NCI-H226 (cell line): ENCODE data around the gene ARAP1.

Experiments used
- DNase-seq: peaks from one replicate; pipeline ENCODE4 v3.0.0-alpha.2; 2015

The ARAP1 gene

DNA sequence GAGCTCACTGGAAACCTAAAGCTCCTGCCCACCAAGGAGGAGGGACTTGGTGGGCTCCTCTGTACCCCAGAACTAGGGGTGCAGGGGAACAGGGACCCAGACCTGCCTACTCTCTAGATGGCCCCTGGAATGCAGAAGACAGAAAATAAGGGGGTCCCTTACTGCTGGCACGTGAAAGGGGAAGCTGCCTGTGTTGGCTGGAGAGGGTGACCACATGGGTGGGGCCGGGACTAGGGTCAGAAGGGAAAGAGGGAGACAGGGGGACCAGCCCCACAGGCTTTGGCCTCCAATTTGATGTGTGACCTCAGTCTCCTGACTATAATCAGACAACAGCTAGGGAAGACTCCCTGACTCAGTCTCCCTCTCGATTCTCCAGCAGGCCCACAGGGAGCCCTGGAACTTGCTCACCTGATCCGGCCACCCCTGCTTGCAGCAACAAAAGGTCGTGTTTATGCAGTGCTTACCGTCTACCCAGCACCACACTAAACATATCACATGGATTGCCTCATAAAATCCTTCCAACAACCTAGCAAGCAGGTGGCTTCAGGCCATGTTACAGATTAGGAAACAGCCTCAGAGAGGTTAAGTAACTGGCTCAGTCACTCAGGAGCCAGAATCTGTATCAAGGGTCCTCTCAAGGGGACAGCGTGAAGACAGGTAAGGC is 10.2 kb downstream of the ARAP1 start:
- DNase-seq, result peak; percentile 28

DNA sequence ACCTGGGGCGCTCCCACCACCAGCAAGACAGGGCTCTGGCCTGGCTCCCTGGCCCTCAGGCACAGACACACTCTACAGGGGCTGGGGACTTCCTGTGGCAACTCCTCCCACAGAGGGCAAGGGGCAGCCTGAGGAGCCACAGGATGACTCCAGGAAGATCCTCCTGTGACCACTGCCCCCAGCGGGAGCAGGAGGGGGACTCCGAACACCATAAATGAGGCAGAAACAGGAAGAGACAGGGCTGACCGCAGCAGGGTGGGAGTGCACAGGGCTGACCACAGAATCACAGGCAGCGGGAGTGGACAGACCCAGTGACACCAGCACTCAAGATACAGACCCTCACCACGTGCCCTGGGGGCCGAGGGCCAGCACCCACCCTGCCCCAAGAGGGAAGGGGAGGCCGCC is 10.8 kb downstream of the ARAP1 start:
- no peak for DNase-seq

DNA sequence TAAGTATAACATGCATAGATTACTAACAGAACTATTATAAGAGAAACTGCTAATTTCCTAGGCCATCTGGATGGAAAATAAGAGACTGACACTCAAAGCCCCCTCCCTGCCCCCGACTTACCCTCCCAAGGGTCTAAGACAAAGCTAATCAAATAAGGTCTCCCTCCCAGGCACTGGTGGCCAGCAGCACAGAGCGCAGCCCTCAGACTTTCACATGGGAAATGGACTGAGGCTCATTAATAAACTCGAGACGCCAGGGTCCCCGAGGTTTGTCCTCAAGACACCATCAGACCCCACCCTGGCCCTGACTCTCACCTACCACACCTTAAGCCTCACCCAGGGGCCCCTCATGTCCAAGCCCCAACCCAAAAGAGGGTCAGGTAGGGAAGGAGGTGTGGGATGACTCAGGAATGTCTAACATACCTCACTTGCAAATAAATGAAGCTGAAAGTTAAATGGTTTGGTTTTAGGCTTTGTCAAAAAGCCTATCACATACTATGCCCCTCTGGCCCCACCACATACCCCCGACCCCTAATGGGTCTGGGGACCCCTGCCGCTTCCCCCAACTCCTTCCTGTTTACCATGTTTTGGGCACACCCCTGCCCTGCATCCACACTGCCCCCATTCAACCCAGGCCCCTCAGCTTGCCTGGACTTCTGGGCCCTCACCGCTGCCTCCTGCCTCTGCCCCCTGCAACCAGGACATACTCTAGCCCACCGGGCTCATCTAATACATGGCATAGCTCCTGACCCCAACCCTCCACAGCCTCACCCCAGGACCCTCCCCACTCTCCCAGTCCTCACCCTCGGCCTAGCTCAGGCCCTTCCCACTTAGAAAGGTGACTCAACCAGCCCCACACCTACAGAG is 11.4 kb downstream of the ARAP1 start:
- DNase-seq, result no peak

DNA sequence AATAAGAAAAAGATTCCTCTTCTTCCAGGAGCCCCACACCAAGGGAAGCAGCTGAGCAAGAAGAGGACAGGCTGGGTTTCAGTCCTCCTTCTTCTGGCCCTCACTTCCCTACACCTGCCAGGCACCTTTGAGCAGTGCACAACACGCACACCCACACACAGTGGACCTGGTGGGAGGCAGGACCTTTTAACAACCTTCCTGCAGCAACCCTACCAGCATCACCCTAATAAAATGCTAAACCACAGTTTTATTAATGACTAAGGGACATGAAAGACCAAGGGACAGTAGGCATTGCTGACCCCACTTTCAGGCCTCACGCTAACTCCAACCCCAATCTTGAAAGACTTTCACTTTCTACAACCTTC is 12.2 kb downstream of the ARAP1 start:
- no peak for DNase-seq

DNA sequence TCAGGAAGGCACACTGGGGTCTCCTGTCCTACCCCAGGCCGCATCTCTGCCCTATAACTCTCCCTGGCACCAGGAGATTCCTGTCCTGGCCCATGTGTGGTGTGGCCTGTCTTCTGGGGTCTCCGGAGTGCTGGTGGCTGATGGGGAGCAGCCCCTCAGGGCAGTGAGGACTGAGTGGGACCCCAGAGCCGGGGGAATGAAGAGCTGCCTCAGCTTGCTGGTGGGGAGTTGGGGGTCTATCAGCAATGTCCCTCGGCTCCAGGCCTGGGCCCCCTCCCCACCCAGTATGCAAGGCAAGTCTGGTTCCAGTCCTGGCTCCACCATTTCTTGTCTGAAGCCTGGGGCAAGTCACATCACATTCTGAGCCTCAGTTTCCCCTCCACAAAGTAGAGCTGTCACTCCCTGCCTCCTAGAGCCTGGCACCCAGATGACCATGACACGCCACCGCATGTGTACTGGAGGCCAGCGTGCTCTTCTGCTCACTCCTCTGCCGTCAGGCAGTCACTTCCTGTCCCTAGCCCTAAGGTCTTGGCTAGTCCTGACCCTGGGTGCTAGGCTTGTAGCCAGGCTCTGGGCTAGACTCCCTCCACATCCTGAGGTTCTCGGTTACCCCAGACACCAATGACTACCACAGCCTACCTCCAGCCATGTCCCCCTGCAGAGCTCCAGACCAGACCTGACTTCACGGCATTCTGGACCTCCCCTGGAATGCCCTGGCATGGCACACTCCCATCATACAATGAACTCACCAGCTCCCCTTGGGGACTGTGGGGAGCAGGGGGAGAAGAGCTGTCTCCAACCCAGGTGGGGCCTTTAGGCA is 12.8 kb downstream of the ARAP1 start:
- no peak for DNase-seq

DNA sequence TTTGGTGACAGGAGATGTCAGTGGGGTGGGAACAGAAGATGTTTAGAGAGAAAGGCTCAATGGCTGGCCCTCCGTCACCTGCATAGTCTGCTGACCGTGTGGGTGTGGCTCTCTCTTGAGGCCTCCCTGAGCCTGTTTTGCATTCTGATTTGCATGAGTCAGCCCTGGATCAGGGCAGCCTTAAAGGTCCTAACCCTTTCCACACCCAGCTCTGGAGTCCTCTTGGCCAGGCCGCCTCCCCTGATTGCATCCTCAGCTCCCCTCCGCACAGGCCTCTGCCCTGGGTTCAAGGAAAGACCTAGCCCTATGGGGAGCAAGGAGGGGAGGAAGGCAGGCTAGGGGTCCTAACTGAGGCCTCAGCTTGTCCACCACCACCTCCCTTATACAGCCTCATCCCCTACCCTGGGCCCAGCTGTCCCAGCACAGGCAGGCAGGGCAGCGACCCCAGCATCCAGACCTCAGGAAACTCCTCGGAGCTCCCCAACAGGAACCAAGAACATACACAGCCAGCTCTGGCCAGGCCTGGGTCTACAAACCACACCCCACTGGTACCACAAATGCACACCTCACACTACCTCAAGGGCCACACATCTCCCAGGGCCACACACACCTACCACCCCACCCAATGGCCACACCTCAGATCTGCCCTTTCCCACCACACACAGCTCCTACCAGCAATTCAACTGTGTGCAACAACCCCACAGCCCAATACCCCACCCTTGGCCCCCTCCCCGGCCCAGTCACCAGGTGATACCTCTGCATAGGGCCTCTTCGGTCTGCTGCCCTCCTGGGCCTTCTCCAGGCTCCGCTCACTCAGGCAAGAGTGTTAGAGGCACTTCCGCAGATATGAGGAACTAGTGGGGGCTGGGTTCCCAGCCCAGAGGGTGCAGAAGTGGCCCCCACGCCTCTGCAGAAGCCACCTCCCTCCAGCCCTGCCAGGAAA is 13.7 kb downstream of the ARAP1 start:
- peak; percentile 73 for DNase-seq

DNA sequence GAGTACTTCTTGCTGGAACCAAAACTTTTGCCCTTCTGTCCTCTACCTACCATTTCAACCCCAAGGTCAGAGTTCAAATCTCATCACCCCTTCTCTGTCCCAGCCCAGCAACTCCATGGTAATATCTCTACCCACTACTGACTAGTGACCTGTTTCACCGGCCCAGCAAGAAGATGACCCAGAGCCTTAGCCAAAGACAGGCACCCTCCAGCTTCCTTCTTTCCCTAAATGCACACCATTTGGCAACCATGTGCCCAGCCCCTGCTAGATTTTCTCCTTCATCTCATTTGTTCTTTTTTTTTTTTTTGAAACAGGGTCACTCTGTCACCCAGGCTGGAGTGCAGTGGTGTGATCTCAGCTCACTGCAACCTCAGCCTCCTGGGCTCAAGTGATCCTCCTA is 14.9 kb downstream of the ARAP1 start:
- DNase-seq, result no peak

DNA sequence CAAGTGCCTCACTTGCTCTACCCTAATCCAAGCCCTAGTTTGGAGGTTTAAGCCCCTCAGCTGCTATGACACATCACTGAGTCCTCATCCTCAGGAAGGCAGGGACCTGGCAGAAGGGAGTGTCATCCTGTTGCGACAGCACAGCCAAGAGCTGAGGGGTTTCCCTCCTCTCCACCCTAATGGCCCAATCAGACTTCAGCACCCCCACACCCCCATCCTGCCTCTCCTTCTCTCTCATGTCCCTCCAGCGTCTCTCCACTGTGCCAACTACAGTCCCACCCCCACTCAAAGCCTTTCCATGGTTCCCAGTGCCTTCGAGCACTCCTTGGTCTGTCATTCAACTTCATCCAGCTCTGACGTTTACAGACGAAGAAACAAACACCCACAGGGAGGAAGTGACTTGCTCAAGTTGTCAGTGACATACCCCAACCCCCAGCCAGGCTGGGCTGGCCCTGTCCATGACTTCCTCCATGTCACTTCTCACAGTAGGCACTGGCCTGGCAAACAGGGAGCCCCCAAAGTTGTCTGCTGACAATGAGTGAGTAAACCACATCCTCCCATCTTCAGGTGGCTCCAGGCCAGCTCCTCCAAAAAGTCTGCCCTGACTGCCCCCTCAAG is 15.6 kb downstream of the ARAP1 start:
- peak; percentile 47 for DNase-seq

DNA sequence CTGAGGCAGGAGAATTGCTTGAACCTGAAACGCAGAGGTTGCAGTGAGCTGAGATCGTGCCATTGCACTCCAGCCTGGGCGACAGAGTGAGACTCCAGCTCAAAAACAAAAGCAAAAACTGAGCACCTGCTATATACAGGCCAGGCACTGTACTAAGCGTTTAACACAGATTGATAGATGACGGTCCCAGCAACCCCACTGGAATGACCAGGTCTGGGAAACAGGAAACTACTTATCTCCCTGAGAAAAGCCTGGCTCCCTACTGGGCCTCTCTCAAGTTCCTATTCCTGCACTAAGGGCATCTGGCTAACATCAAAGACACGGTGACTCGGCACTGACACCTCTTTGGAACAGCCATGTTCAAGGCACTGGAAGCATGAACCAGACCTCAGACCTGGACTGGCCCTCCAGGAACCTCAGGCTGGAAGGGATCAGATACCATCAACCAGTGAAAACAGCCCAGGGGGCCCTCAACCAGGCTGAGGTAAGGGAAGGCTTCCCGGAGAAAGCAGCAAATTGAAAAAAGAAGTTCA is 16.6 kb downstream of the ARAP1 start:
- peak; percentile 48 for DNase-seq

DNA sequence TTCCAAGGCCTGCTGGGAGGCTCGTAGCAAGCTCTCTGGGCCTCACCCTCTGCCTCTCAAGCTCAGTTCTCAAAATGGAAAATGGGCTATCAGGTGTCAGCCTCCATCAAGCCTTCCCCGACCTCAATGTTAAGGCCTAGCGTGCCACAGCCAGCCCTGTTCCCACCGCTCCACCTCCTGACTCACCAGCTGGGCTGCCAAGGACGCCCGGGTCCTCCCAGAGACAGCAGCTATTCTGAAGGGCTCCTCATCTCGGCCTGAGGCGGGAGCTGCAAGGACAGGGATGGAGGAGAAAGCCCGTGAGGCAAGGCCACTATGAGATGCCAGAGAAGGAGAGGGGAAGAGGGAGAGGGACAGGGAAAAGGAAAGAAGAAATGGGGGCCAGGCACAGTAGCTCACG is 19.9 kb downstream of the ARAP1 start:
- no peak for DNase-seq

DNA sequence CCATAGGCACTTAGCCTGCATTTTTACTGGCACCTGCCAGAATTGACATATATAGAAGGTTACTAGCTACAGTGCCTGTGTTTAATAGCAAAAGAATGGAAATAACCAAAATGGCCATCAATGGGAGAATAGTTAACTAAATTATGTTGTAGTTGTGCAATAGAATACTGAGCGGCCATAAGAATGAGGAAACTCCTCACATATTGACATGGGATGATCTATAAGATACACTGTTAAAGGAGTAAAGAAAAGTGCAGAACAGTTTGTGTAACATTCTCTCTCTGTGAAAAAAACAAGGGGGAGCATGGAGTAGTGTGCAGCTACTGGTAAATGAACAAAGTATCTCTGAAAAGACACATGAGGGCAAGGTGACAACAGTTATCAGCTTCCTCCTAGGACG is 21.5 kb downstream of the ARAP1 start:
- no peak for DNase-seq

DNA sequence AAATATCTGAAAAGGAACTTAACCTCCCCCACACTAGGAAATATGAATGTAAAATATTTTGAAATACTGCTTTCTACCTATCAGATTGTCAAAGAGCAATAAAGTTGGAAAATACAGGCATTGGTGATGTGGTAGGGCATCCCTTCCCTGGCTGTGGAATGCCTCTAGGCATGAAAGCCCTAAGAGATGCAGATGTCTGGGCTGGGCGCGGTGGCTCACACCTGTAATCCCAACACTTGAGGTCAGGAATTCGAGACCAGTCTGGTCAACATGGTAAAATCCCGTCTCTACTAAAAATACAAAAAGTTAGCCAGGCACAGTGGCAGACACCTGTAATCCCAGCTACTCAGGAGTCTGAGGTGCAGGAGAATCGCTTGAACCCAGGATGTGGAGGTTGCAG is 22.0 kb downstream of the ARAP1 start:
- no peak for DNase-seq

DNA sequence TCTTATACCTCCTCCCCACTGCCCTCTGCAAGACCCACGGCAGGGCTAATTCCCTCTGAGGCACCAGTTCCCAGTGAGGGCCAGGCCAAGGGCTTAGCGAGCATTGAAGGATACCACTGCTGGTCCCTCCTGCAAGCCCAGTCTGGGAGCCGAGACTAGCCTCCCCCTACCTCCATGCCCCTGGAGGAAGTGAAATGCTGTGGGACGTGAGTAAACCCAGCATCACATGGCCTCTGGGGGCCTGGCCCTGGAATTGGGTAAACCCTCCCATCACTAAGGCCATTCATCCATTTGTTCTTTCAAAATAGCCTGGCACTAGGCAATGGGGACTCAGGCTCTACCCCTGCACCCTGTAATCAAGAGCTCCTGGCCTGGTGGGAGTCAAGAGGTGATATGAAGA is 24.7 kb downstream of the ARAP1 start:
- DNase-seq, result no peak

DNA sequence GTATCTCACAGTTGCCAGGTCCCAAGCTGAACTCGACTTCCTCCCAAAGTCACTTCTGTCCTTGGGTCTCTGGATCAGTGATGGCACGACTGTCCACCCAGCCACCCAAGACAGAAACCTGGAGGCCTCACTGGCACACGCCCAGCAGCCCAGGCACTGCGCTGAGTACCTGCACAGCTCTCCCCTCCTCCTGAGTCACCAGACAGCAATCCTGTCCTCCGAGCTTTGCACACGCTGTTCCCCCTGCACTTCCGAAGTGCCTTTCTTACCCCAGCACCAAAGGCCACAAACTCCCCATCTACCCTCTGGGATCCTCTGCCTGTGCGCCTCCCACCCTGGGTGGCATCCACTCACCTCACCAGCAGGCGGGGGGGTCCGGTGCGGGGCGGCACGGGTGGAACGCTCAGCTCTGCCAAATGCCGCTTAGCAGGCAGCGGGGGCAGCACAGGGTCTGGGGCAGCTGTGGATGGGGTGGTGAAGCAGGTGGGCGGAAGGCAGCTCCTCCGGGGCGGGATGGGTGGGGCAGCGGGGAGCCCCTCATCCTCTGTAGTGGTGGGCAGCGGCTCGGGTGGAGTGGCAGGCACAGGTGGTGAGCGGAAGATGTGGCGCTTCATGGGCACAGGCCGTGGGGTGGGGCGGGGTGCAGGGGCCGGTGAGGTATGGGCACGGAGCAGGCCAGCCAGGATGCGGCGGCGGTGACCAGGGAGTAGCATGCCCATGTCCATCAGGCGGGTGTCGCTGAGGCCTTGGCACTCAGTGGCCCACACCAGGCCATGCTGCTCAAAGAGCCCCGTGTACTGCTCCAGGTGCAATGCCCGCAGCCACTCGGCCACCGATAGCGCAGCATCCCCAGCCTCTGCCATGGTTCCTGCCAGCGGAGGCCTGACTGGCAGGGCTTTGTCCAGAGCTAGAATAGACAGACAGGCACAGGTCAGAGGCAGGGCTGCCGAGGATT is 25.7 kb downstream of the ARAP1 start:
- no peak for DNase-seq

DNA sequence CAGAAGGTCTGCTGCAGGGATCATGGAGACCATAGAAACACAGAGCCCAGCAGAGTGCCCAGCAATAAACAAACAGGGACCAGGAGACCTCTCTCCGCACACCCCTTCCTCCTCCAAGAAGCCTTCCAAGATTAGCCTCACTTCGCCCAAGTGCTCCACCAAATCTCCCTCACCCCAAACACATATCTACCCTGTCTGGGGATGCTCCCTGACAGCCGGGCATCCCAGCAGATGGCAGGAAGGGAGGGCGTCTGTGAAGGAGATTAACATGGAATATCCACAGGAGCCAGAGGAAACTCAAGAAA is 26.5 kb downstream of the ARAP1 start:
- no peak for DNase-seq

DNA sequence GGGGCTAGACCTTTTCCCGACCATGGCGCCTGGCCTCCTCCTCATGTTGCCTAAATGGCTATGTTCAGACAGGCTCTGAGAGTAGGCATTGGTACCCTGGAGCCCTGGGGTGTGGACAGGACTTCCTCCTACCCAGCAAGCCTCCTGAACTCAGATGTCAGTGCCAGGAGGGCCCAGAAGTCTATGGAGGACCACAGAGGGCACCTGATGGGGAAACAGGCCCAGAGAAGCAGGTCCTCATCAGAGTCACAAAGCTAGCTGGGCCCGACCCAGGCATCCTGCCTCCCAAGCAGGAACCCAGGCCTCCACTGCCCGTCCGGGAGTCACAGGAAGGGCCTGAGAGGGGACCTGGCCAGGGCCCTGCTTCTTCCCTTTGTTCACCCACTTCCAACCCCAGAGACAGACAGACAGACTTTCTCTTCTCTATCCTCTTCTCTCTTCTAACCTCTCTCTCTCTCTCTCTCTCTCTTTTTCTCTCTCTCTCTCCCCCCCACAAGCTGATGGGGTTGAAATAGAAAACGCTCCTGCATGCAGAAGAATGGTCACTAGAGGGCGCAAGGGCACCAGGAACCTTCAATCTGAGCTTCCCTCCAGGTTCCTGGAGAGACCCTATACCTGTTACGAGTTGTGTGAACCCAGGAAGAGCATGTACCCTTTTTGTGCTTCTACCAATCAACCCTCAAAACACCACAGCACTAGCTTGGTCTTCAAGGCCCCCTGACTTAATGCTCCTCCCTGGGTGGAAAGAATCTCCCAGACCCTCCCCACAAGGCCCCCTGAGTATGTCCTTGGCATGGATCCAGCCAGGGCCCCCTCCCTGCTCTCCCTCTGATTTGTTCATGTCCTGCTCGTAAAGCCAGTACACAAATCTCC is 27.1 kb downstream of the ARAP1 start:
- peak; percentile 48 for DNase-seq

DNA sequence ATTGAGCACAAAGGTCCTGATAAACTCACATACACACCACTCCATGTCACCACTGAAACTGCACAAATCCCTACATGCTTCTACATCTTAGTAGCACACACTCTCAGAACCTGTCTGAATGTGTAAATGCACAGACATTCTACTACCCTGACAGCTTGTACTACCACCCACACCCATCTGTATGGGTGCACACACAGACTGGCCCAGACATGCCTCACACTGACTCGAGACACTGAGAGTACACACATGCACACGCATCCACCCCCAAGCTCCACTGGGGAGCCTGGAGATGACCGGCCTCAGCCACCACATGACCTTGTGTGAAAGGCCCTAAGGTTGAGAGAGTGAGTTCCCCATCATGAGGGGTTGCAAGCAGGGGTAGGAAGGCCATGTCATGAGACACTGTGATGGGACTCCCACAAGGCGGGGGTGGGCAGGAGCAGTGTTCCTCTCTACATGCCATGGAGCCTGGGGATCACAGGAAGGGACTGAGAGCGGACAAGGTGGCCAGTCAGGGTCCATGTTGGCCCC is 28.1 kb downstream of the ARAP1 start:
- DNase-seq, result no peak

DNA sequence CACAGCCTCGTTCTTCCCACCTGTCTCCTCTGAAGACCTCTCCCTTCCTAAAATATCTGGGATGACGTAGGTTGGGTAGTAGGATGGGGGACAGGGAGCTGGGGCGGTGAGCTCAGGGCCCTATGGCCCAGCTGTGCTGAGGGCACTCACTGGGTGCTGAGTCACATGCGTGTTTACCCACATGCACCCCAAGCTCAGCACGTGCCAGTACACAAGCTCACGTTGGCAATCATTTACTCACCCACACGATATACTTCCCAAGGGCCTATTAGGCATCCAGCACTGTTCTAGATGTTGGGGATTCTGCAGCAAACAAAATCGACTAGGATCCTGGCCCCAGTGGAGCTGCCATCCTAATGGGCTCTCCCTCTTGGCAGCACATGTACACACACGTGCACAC is 28.7 kb downstream of the ARAP1 start:
- DNase-seq, result no peak

DNA sequence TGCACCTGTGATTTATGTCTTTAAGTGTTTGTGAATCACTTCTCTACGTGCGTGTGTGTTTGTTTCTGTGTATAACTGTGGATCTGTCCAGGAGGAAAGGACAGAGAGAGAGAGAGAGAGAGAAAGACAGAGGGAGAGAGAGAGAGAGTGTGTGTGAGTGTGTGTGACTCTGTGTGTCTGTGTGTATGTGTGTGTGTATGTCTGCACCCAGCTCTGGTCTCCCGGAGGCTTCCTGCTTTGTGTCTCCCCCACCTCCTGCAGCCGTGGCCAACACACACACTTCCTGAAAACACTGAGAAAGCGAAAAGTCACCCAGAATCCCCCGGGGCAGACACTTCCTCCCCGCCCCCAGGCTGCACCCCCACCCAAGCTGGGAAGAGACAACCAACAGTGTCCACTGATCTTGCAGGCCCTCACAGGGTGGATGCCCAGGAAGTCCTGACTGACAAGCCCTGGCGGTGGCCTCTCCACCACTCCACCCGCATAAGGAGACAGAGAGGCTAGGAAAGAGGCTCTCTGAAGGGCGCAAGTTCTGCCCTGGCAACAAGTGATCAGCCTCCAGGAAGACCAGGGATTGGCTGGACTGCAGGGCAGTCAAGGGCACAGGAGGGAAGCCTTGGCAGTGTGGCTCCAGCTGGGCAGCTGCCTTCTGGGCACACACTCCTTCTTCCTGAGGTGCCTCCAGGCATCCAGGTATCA is 30.0 kb downstream of the ARAP1 start:
- peak; percentile 78 for DNase-seq
